RWPE2 (cell line): ENCODE results near the gene HOMEZ.
"Not testable (repeated sequence)": the region's sequence is repeated elsewhere in the genome, so short reads cannot be mapped to it uniquely, and the experiment has no call there.

ENCODE experiments used
- ATAC-seq: fragments of 200-7000 bp; cut with Tn5 transposase; 3 replicates; pipeline ENCODE4 v1.9.1; 2021; ENCODE audit warnings: low read depth
- DNase-seq: peaks from one replicate; pipeline ENCODE4 v3.0.0-alpha.2; 2020; ENCODE audit warnings: low spot score
- H3K27ac ChIP-seq: fragments of 450-650 bp; 2 replicates; pipeline ENCODE4 v1.5.1; 2017; ENCODE audit warnings: mild to moderate bottlenecking; ENCODE audit not compliant: poor library complexity, severe bottlenecking
- H3K27me3 ChIP-seq: fragments of 250-450 bp; sonication (Bioruptor Pico); 2 replicates; pipeline ENCODE4 v1.5.1; 2021; ENCODE audit warnings: mild to moderate bottlenecking, moderate library complexity; ENCODE audit not compliant: insufficient read depth, poor library complexity, severe bottlenecking
- H3K36me3 ChIP-seq: fragments of 250-450 bp; sonication (Bioruptor Pico); 2 replicates; pipeline ENCODE4 v1.5.1; 2020; ENCODE audit warnings: low read depth, mild to moderate bottlenecking, moderate library complexity
- H3K4me1 ChIP-seq: fragments of 250-450 bp; sonication (Bioruptor Pico); 2 replicates; pipeline ENCODE4 v1.5.1; 2021; ENCODE audit warnings: mild to moderate bottlenecking, moderate library complexity; ENCODE audit not compliant: insufficient read depth, poor library complexity, severe bottlenecking
- H3K4me3 ChIP-seq: fragments of 250-450 bp; sonication (Bioruptor Pico); 2 replicates; pipeline ENCODE4 v1.5.1; 2021; ENCODE audit warnings: mild to moderate bottlenecking, moderate library complexity; ENCODE audit not compliant: severe bottlenecking
- H3K9me3 ChIP-seq: fragments of 250-450 bp; sonication (Bioruptor Pico); 2 replicates; pipeline ENCODE4 v1.5.1; 2021; ENCODE audit warnings: mild to moderate bottlenecking, moderate library complexity; ENCODE audit not compliant: severe bottlenecking
- CTCF ChIP-seq: fragments of 450-650 bp; IDR thresholded peaks from one replicate; pipeline ENCODE4 v1.5.1; 2017; ENCODE audit warnings: mild to moderate bottlenecking, moderate library complexity; ENCODE audit not compliant: poor library complexity, severe bottlenecking

Gene HOMEZ

GRCh38 chr14:23285530-23286019 lies 357 bp downstream of the HOMEZ start:
- Histone ChIP-seq H3K4me1 (peaks cover 13% of the 10 kb centered on the region), H3K4me3 (peak overlapping the region; percentile 68), H3K27ac (peak overlapping the region; percentile 76), H3K36me3 (peaks cover 24% of the 10 kb centered on the region), H3K27me3 (no peaks in the 10 kb centered on the region), H3K9me3 (no peaks in the 10 kb centered on the region)
- no peak for DNase-seq
- ATAC-seq: peak; percentile 37
- TF ChIP-seq CTCF: no peak

GRCh38 chr14:23284654-23285529 lies 1.0 kb downstream of the HOMEZ start:
- TF ChIP-seq CTCF: no peak
- no peaks in the 10 kb centered on the region for H3K9me3 ChIP-seq
- H3K4me3 ChIP-seq: peak overlapping the region; percentile 68
- peaks cover 24% of the 10 kb centered on the region for H3K36me3 ChIP-seq
- no peak for ATAC-seq
- H3K27ac ChIP-seq: peak overlapping the region; percentile 76
- no peak for DNase-seq
- H3K4me1 ChIP-seq: peaks cover 13% of the 10 kb centered on the region
- H3K27me3 ChIP-seq: no peaks in the 10 kb centered on the region

DNA sequence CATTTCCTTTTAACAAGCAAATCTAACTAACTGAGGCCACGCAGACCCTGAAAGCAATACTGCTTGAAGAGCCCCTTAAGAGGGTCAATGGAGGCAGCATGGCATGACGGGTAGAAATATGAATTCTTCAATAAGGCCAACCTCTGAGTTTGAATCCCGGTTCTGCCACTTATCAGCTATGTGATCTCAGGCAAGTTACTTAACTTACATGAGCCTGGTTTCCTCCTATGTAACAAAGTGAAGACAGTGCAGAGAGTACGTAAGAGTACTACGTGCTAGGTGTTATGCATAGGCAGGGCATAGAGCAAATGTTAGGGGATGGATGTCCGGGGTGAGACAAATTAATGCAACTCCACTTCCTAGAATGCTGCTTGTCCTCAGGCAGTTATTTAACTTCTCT lies 4.7 kb downstream of the HOMEZ start:
- no peak overlapping the region for H3K27ac ChIP-seq
- peaks cover 24% of the 10 kb centered on the region for H3K36me3 ChIP-seq
- ATAC-seq (no peak), DNase-seq (no peak)
- H3K9me3 ChIP-seq: no peaks in the 10 kb centered on the region
- H3K4me3 ChIP-seq: no peak overlapping the region
- H3K27me3 ChIP-seq: no peaks in the 10 kb centered on the region
- peaks cover 8% of the 10 kb centered on the region for H3K4me1 ChIP-seq
- TF ChIP-seq CTCF: no peak

DNA sequence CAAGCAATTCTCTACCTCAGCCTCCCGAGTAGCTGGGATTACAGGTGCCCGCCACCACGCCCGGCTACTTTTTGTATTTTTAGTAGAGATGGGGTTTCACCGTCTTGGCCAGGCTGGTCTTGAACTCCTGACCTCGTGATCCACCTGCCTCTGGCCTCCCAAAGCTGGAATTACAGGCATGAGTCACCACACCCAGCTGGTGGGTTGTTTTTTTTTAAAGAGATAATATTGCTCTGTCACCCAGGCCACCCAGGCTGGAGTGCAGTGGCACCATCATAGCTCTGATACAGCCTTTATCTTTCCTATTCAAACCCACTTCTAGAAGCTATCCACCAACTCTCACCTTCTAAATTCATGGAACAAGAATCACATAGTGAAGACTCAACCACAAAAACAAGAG lies 8.0 kb downstream of the HOMEZ start:
- H3K27ac ChIP-seq, DNase-seq, H3K9me3 ChIP-seq, H3K27me3 ChIP-seq, ATAC-seq, H3K4me3 ChIP-seq, H3K4me1 ChIP-seq: not testable (repeated sequence)
- H3K36me3 ChIP-seq: peaks cover 10% of the 10 kb centered on the region

GRCh38 chr14:23277189-23277588 lies 8.7 kb downstream of the HOMEZ start:
- no peak overlapping the region for H3K27ac ChIP-seq
- H3K9me3 ChIP-seq: no peaks in the 10 kb centered on the region
- ATAC-seq (no peak), DNase-seq (no peak)
- no peak overlapping the region for H3K4me3 ChIP-seq
- H3K27me3 ChIP-seq: no peaks in the 10 kb centered on the region
- peaks cover 3% of the 10 kb centered on the region for H3K36me3 ChIP-seq
- no peak for TF ChIP-seq CTCF
- H3K4me1 ChIP-seq: no peaks in the 10 kb centered on the region
